HG03064 (cell line): ENCODE data around the gene SNAPC1.
A peak's percentile ranks its signal among the peaks of the same experiment; 100 is the strongest.
"Not testable (repeated sequence)": the region's sequence is repeated elsewhere in the genome, so short reads cannot be mapped to it uniquely, and the experiment has no call there.

Experiments used
- ATAC-seq: cut with Tn5 transposase; IDR thresholded peaks from one replicate; pipeline ENCODE4 v1.9.1; 2021; ENCODE audit warnings: low read depth; ENCODE audit not compliant: unreplicated experiment

SNAPC1 gene

GRCh38 chr14:61749264-61749663 lies 13.0 kb upstream of the SNAPC1 start:
- ATAC-seq, result no peak

- ATAC-seq, result no peak
These were observed 12.4 kb upstream of the SNAPC1 start for GRCh38 chr14:61749867-61750266.

GRCh38 chr14:61750708-61751474 lies 11.3 kb upstream of the SNAPC1 start:
- peak; percentile 89 for ATAC-seq

DNA sequence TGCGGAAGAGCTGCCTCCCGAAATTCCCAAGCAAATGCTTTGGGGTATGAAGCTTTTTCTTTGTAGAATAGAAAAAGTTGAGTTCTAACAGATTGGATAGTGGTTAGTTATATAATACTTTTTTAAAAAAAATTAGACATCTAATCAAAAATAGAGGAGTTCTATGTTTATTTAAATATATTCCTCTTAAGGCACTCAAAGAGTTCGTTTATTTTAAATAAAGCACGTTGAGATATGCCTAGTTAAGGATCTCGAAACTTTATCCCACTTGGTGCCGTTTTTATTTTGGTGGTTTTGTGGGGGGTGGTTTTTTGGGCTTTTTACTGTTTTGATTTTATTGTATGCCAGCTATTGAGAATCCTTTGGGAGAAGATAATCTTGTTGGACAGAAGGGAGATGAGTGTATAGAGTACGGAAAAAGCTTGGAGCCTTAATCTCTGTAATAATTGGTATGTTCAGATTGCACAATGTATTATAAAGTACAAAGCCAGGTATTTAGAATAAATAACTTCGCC lies 10.7 kb upstream of the SNAPC1 start:
- no peak for ATAC-seq

- ATAC-seq, result no peak
These were observed 9.6 kb upstream of the SNAPC1 start for GRCh38 chr14:61752626-61753025.

DNA sequence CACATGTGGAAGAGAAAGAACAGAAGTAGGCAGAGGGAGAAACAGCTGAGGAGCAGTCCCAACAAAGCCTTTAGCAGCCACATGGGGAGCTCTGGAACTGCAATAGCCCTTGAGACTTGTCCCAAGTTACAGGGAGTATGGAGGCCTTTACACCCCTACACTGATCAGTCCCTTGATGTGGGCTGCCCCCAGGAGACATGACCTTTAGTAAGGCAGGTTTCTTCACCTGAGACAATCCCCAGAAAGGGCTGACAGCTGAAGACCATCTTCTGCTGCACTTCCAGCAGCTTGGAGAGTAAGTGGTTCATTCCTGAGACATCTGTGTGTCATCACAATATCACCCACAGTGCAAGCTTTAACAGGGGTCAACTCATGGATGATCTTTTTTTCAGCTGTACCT lies 8.6 kb upstream of the SNAPC1 start:
- no peak for ATAC-seq

DNA sequence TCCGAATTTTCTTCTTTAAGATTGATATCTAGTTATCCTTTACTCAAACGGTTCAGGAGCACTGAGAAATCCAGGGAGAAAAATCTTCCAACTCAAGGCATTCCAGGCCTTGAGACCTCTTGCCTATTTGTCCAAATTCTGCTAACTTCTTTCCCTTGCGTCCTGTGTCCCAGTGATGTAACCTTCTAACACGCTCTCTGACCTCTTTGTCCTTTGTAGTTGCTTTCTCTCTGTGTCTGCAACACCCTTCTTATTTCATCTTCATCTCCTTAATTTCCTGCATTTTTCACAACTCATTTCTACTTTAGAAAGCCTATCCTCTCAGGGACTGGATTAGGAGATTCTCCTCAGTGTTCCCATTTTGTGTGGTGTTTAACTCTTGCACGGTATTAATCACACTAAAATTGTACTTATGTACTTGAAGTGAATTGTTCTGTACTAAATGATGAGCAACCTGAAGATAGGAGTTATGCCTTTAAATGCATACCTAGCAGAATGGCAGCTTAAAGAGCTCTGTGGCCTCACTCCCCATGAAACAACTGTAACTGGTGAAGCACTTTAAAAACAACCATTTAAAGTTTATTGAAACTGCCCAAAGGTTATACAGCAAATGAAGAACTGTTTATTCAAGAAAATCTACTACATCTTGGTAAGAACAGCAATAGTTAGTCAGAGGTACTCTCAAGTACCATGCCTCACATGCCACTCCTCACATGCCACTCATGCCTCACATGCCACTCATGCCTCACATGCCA lies 7.4 kb upstream of the SNAPC1 start:
- ATAC-seq, result no peak

- ATAC-seq, result not testable (repeated sequence)
These were observed 6.9 kb upstream of the SNAPC1 start for GRCh38 chr14:61755382-61755742.

DNA sequence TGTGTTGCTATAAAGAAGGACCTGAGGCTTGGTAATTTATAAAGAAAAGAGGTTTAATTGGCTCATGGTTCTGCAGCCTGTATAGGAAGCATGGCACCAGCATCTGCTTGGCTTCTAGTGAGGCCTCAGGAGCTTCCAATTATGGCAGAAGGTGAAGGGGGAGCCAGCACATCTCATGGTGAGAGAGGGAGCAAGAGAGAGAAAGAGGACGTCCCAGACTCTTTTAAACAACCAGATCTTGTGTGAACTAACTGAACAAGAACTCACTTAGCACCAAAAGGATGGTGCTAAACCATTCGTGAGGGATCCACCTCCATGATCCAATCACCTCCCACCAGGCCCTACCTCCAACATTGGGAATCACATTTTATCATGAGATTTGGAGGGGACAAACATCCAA lies 6.1 kb upstream of the SNAPC1 start:
- no peak for ATAC-seq

GRCh38 chr14:61759878-61760277 lies 2.3 kb upstream of the SNAPC1 start:
- ATAC-seq, result no peak

GRCh38 chr14:61761557-61761956 lies 663 bp upstream of the SNAPC1 start:
- no peak for ATAC-seq

DNA sequence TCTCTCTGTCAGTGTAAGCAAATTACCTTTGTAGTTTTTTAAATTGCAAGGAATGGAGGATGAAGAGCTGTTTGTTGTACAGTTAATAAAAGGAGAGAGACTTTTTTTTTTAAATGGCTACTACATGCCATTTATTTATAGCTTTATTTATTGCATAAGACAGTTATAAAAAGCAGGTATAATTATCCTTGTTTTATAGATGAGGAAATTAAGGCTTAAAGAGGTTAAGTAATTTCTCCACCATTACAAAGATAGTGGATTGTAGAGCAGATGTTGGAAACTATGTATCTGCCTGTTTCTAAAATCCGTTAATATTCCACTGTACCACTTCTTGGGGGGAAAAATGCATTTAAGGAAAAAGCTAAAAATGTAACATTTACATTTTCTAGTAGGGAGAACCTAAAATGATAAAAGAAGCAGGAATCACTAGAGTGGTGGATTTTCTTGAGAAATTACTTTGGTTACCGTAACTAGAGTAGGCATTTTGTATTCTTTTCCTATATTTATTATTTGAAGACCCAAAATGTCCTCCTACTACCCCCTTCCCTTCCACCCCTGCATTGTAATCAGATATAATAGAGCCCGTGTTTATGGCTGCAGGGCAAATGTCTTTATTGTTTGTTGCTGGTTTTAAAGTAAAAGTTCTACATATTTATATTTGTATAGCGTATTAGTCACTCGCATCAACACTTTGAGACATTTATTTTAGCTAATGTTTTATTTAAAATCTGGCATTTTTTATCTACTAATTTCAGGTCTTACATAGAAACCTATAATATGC lies 2.3 kb downstream of the SNAPC1 start:
- ATAC-seq, result no peak

DNA sequence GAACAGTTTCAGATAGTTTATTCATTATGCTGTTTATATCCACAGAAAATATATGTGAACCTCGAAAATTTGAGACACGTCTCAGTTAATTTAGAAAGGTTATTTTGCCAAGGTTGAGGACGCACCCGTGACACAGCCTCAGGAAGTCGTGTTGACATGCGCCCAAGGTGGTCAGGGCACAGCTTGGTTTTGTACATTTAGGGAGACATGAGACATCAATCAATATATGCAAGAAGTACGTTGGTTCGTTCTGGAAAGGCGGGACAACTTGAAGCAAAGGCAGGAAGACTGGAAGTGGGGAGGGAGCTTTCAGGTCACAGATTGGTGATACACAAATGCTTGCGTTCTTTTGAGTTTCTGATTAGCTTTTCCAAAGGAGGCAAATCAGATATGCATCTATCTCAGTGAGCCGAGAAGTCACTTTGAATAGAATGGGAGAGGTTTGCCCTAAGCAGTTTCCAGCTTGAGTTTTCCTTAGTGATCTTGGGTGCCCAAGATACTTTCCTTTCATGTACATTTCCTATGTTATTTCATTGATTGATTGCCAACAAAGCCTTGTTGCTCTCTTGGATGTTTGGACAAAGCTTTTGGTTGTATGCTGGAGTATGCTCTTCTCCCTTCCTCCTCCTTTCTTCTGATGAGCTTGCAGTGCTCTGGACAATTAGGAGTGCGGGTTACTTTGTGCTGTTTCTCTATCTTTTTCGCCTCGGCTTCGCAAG lies 3.2 kb downstream of the SNAPC1 start:
- no peak for ATAC-seq

DNA sequence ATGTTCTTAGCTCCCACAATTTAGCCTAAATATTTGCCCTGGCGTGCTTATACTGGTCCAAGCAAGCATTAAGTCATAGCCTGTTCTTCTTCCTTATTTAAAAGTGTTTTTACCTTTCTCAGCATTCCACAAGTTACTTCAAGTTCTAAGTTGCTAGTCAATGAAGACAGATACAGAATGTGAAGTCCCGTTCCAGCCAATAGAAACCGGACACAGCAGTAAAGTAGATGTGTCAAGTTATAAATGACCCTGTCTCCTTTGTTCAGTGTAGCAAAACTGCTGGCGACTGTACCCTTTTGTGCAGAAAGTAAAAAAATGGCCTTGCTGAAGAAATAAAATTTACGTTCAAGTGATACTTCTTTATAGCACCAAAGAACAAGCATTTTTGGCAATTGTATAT lies 3.9 kb downstream of the SNAPC1 start:
- no peak for ATAC-seq

DNA sequence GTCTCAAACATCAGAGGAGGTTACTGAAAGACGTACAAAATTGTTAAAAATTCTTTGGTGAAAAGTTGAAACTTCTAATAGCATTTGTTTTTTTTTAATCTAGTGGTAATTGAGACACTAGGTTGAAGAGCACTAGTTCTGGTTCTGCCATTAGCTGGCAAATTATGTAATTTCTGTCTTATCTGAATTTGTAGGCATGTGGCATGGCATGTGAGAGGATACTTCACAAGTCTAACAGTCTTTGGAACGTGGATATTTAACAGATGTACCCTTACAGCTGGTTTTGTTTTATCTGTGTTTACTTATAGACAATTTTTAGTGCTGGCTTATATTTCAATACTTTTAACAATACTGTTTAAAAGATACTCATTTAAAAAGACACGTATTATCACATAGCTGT lies 6.0 kb downstream of the SNAPC1 start:
- ATAC-seq, result no peak

GRCh38 chr14:61769893-61770292 lies 7.7 kb downstream of the SNAPC1 start:
- ATAC-seq, result no peak

DNA sequence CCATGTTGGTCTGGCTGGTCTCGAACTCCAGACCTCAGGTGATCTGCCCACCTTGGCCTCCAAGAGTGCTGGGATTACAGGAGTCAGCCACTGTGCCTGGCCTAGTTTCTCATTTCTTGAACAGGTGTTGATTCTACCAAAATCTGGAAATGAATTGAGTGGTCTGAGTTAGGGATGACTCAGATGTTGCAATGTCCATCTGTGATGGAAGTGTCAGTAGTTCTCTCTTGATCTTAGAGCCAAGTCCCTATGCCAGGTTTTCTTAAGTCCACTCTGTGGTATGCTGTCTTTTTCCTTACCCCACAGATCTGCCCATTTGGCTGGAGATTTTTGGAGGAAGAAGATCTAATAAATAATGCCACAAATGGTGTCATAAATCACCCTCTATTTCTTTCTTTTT lies 12.6 kb downstream of the SNAPC1 start:
- ATAC-seq, result no peak

DNA sequence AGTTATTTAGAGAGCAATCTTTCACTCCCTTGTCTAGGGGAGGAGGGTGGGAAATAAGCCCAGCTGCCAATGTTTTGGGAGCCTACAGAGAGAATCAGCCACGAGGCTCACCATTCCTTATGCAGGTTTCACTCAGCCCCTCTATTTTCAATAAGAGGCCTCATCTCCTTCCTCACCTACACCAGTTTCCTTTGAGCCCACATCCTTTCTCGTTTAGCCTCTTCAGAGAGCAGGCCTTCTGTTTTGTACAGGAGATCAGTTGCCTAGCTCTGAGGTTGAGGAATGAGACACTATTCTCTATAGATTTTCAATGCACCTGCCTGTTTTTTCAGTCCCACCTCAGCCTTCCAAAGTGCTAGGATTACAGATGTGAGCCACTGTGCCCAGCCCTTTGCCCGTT lies 17.9 kb downstream of the SNAPC1 start:
- peak; percentile 83 for ATAC-seq

DNA sequence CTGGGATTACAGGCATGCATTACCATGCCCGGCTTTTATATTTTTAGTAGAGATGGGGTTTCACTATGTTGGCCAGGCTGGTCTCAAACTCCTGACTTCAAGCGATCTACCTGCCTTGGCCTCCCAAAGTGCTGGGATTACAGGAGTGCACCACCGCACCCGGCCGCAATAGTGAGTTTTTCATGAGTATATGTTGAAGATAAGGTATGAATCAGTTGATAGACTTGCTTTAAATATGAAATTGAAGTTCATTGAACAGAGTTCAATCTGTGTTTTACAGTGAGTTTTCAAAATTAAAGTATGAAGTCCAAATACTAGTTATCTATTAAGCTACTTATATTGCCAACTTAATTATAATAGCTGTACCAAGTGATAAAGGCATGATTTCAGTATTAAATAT lies 35.1 kb downstream of the SNAPC1 start:
- no peak for ATAC-seq

DNA sequence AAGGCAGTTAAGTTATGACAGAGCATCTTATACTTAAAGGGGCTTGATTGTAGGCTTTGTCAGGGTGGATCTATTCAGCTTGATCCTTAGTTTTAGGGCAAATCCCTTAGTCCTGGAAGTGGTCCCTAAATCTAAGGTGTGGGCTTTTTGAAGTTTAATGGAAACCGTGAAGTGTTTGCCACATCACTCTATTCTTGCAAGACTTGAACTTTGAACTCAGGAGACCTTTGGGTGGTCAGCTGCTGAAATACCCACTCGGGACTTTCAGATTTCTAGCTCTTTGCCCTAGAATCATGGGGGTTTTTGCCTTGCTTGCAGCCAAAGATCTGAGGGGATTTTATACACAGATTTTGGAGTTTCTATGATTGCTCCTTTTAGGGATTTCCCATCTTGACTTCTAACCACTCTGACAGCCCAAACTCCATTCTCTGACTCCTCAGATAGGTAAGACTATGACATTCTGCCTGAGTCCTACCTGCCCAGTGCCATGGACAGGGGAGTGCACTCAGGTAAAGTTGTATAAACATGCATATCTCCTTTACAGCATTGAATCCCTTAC lies 39.9 kb downstream of the SNAPC1 start:
- no peak for ATAC-seq
